CD14-positive monocyte (primary cell): ENCODE data around the gene CREB1. TPM values are rescaled to one million over a fixed set of nuclear protein-coding genes. Genes with fewer than 3 reads are reported as not detected.
"Not testable (repeated sequence)": the region's sequence is repeated elsewhere in the genome, so short reads cannot be mapped to it uniquely, and the experiment has no call there.

Experiments used
- DNase-seq, 3 donors: peaks; one replicate each; pipeline ENCODE4 v3.0.0-alpha.2; 2011 to 2022
- H2AFZ ChIP-seq: 2 replicates; pipeline ENCODE4 v1.6.0; 2012; ENCODE audit warnings: mild to moderate bottlenecking, low read depth, low read length, inconsistent platforms; ENCODE audit not compliant: insufficient read depth, poor library complexity, severe bottlenecking
- H3K27ac ChIP-seq, 2 donors: 1 replicate in 1 of 2; 2 replicates in 1 of 2; pipeline ENCODE4 v1.5.1; 2012 to 2013; ENCODE audit warnings: low read length in 2 of 2, control low read depth in 1 of 2, inconsistent platforms in 1 of 2, low read depth in 1 of 2, mild to moderate bottlenecking in 1 of 2
- H3K27me3 ChIP-seq, 2 donors: one replicate each; pipeline versions ENCODE4 v1.6.0 to v1.6.1; 2011 to 2013; ENCODE audit warnings: low read length in 2 of 2; ENCODE audit not compliant: control insufficient read depth in 2 of 2, insufficient read depth in 2 of 2
- H3K36me3 ChIP-seq, 2 donors: replicated peaks in 1 of 2; 1 replicate in 1 of 2; 2 replicates in 1 of 2; pipeline versions ENCODE4 v1.5.1 to v1.6.1; 2012 to 2013; ENCODE audit warnings: low read length in 2 of 2, control low read depth in 1 of 2, inconsistent platforms in 1 of 2, mild to moderate bottlenecking in 1 of 2; ENCODE audit not compliant: insufficient read depth in 2 of 2, control insufficient read depth in 1 of 2
- H3K4me1 ChIP-seq, 2 donors: 1 replicate in 1 of 2; 2 replicates in 1 of 2; pipeline versions ENCODE4 v1.5.1 to v1.6.1; 2012 to 2013; ENCODE audit warnings: low read length in 2 of 2, control low read depth in 1 of 2, inconsistent platforms in 1 of 2, mild to moderate bottlenecking in 1 of 2, moderate library complexity in 1 of 2; ENCODE audit not compliant: insufficient read depth in 2 of 2, control insufficient read depth in 1 of 2
- H3K4me2 ChIP-seq: replicated peaks from 2 replicates; pipeline ENCODE3; 2012; ENCODE audit warnings: low read length, moderate library complexity, mild to moderate bottlenecking; ENCODE audit not compliant: poor library complexity, severe bottlenecking; ENCODE audit errors: extremely low read depth
- H3K4me3 ChIP-seq, 3 experiments: fragments of 200-600 bp in 1 of 3; sonication (generic) in 1 of 3; replicated peaks in 1 of 3; 1 replicate in 2 of 3; 2 replicates in 1 of 3; pipeline ENCODE4 v1.5.1; 2011 to 2013; ENCODE audit warnings: low read length in 3 of 3, mild to moderate bottlenecking in 3 of 3, control low read depth in 2 of 3, low read depth in 2 of 3, inconsistent platforms in 1 of 3, moderate library complexity in 1 of 3
- H3K79me2 ChIP-seq: 2 replicates; pipeline ENCODE4 v1.6.0; 2012; ENCODE audit warnings: mild to moderate bottlenecking, control low read depth, inconsistent platforms, low read length, moderate library complexity; ENCODE audit not compliant: insufficient read depth
- H3K9ac ChIP-seq: 2 replicates; pipeline ENCODE4 v1.6.0; 2017; ENCODE audit warnings: low read length, mild to moderate bottlenecking; ENCODE audit not compliant: insufficient read depth, poor library complexity, severe bottlenecking
- H3K9me3 ChIP-seq, 2 donors: replicated peaks in 1 of 2; 1 replicate in 1 of 2; 2 replicates in 1 of 2; pipeline versions ENCODE4 v1.5.1 to v1.6.1; 2012 to 2013; ENCODE audit warnings: low read length in 2 of 2, control low read depth in 1 of 2; ENCODE audit not compliant: control insufficient read depth in 1 of 2, insufficient read depth in 1 of 2
- H4K20me1 ChIP-seq: 2 replicates; pipeline ENCODE4 v1.6.0; 2012; ENCODE audit warnings: mild to moderate bottlenecking, low read length, control low read depth, moderate library complexity; ENCODE audit not compliant: insufficient read depth
- H3K27ac Mint-ChIP-seq, 7 donors: one replicate each; pipeline ENCODE4 v1.8.0; 2020; ENCODE audit warnings: mild to moderate bottlenecking in 7 of 7, mixed read lengths in 7 of 7, moderate library complexity in 6 of 7, inconsistent platforms in 2 of 7
- H3K27me3 Mint-ChIP-seq, 3 donors: one replicate each; pipeline ENCODE4 v1.8.0; 2021 to 2022; ENCODE audit warnings: low read depth in 3 of 3, mild to moderate bottlenecking in 3 of 3, mixed read lengths in 3 of 3, moderate library complexity in 3 of 3, inconsistent platforms in 1 of 3
- H3K36me3 Mint-ChIP-seq, 2 donors: one replicate each; pipeline ENCODE4 v1.8.0; 2020; ENCODE audit warnings: mixed read lengths in 2 of 2, inconsistent platforms in 1 of 2, mild to moderate bottlenecking in 1 of 2
- H3K4me1 Mint-ChIP-seq: one replicate; pipeline ENCODE4 v1.8.0; 2020; ENCODE audit warnings: mild to moderate bottlenecking, mixed read lengths
- H3K4me3 Mint-ChIP-seq, 2 donors: one replicate each; pipeline ENCODE4 v1.8.0; 2020; ENCODE audit warnings: mild to moderate bottlenecking in 2 of 2, mixed read lengths in 2 of 2, moderate library complexity in 1 of 2
- H3K9me3 Mint-ChIP-seq, 7 donors: one replicate each; pipeline ENCODE4 v1.8.0; 2020 to 2022; ENCODE audit warnings: mixed read lengths in 7 of 7, mild to moderate bottlenecking in 6 of 7, moderate library complexity in 6 of 7, inconsistent platforms in 2 of 7
- WGBS: methylation state at CpG from one replicate; pipeline ENCODE4 v1.1.5; 2013; ENCODE audit warnings: missing lambda C conversion rate; ENCODE audit not compliant: insufficient coverage; 5-methylcytosine and 5-hydroxymethylcytosine counted together
- intact Hi-C, 2 donors: fragments of 100-400 bp; cut with micrococcal nuclease; formaldehyde crosslinking; loops; one replicate each; pipeline versions ENCODE4 v1.15.0 to v1.15.1; 2023
- polyA plus RNA-seq, 3 donors: library from polyadenylated mRNA; depleted of rRNA in 1 of 3; unstranded in 2 of 3; stranded (reverse) in 1 of 3; fragments of 300-500 nt in 2 of 3; fragments of >200 nt in 1 of 3; fragmentation: Illumina TruSeq in 2 of 3; gene quantifications; 1 replicate in 2 of 3; 2 replicates in 1 of 3; pipeline ENCODE4 v1.2.3, GENCODE V29; 2012 to 2021
- TF ChIP-seq, protein P1 (sequence below): fragments of 200-600 bp; IDR thresholded peaks from one replicate; pipeline ENCODE4 v1.8.0; 2022; ENCODE audit warnings: antibody characterized with exemption, mild to moderate bottlenecking

The CREB1 gene
- polyA plus RNA-seq, 3 donors = 43.3 to 60.5 (median 55.2) TPM

DNA sequence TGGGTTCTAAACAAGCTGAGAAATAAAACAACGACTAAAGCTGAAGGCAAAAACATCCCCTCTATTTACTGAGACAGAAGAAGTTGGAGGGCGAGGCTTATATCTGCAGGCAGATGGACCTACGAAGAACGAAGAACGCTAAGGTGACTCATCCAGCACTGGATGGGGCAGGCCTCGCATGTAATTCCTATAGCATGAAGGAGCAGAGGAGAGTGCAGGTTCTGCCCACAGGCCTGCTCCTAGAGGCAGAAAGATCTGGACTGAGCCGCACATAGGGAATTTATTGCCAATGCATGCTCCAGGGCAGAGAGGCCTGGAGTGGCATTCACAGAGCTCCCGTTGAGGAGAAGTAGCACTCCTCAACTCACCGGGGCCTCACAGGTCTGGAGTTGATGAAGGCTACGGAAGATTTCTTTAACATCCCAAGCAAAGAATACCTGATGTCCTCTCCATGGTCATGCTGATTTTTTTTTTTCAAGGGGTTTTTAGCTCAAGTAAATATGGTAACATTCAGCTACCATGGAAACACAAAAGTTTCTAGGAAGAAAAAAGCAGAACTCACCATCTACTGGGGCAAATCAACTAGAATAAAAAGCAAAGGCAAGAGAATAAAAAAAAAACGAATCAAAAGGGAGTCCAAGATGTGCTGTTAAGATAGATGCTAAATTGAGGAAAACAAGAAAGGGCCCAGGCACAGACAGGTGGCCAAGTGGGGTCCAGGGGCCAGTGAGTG, 105.9 kb downstream of the CREB1 start:
- no peaks in the 10 kb centered on the region for H3K27me3 Mint-ChIP-seq
- no peak overlapping the region for H3K4me3 ChIP-seq
- no peaks in the 10 kb centered on the region for H3K79me2 ChIP-seq
- H3K4me3 Mint-ChIP-seq = peak overlapping the region in 1 of 2 donors; percentile 1
- peaks cover 2 to 14% (median 9%) of the 10 kb centered on the region in 7 donors for H3K9me3 Mint-ChIP-seq
- no peaks in the 10 kb centered on the region for H3K36me3 ChIP-seq
- peak overlapping the region; percentile 33 for H3K4me2 ChIP-seq
- peak overlapping the region; percentile 68 to 94 for H3K27ac ChIP-seq
- H3K9me3 ChIP-seq = peaks cover 11 to 12% of the 10 kb centered on the region in 2 donors
- intact Hi-C loops = no loop called here
- 76% methylated on average over 5 of the region's 11 CpGs for WGBS
- no peak overlapping the region for H3K9ac ChIP-seq
- H3K4me1 Mint-ChIP-seq = peaks cover 40% of the 10 kb centered on the region
- H2AFZ ChIP-seq = peak overlapping the region; percentile 69
- TF ChIP-seq, protein P1, sequence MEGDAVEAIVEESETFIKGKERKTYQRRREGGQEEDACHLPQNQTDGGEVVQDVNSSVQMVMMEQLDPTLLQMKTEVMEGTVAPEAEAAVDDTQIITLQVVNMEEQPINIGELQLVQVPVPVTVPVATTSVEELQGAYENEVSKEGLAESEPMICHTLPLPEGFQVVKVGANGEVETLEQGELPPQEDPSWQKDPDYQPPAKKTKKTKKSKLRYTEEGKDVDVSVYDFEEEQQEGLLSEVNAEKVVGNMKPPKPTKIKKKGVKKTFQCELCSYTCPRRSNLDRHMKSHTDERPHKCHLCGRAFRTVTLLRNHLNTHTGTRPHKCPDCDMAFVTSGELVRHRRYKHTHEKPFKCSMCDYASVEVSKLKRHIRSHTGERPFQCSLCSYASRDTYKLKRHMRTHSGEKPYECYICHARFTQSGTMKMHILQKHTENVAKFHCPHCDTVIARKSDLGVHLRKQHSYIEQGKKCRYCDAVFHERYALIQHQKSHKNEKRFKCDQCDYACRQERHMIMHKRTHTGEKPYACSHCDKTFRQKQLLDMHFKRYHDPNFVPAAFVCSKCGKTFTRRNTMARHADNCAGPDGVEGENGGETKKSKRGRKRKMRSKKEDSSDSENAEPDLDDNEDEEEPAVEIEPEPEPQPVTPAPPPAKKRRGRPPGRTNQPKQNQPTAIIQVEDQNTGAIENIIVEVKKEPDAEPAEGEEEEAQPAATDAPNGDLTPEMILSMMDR = no peak
- H4K20me1 ChIP-seq = no peaks in the 10 kb centered on the region
- peak overlapping the region; percentile 12 to 92 (median 84) for H3K27ac Mint-ChIP-seq
- H3K36me3 Mint-ChIP-seq = peaks cover 0 to 2% of the 10 kb centered on the region in 2 donors
- DNase-seq = peak; percentile 15 to 40 (median 19)
- H3K4me1 ChIP-seq = peaks cover 47 to 52% of the 10 kb centered on the region in 2 donors
- H3K27me3 ChIP-seq = no peaks in the 10 kb centered on the region

DNA sequence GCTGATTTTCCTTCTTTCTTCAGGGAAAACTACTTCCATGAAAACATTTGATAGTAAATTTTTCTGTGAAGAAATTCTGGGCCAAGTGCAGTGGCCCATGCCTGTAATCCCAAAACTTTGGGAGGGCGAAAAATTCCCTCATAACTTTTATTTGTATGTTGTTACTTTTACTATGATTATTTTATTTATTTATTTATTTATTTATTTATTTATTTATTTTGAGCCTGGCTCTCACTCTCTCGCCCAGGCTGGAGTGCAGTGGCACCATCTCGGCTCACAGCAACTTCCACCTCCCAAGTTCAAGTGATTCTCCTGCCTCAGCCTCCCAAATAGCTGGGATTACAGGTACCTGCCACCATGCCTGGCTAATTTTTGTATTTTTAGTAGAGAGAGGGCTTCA, 109.5 kb downstream of the CREB1 start:
- H3K4me1 ChIP-seq = peaks cover 23 to 26% of the 10 kb centered on the region in 2 donors
- H4K20me1 ChIP-seq, H3K27me3 ChIP-seq, H3K36me3 ChIP-seq, H3K9ac ChIP-seq, H3K4me2 ChIP-seq, H3K4me3 Mint-ChIP-seq, H3K4me3 ChIP-seq, H3K27ac ChIP-seq, H3K79me2 ChIP-seq, H3K36me3 Mint-ChIP-seq, H3K27ac Mint-ChIP-seq, H2AFZ ChIP-seq, intact Hi-C loops, H3K27me3 Mint-ChIP-seq, DNase-seq: not testable (repeated sequence)
- whole genome bisulfite sequencing = no CpG with 5 or more reads among the region's 3 CpGs
- peaks cover 19 to 23% of the 10 kb centered on the region in 2 donors for H3K9me3 ChIP-seq
- peaks cover 9 to 23% (median 19%) of the 10 kb centered on the region in 7 donors for H3K9me3 Mint-ChIP-seq
- peaks cover 17% of the 10 kb centered on the region for H3K4me1 Mint-ChIP-seq
